ENCODE data around the gene HNRNPK. TPM values are rescaled to one million over a fixed set of nuclear protein-coding genes. Genes with fewer than 3 reads are reported as not detected.
A peak's percentile ranks its signal among the peaks of the same experiment; 100 is the strongest.

The HNRNPK gene
- total RNA-seq, 2 experiments from 2014 or later: 656 to 688 TPM

- no peak for DNase-seq
- Mint-ChIP-seq H3K4me3 (no peak overlapping the region), H3K27ac (no peak overlapping the region), H3K36me3 (ENCODE audit: low read depth) (no peaks in the 10 kb centered on the region), H3K9me3 (no peaks in the 10 kb centered on the region), H3K27me3 (no peaks in the 10 kb centered on the region), H3K4me1 (ENCODE audit: low read depth) (peaks cover 15% of the 10 kb centered on the region)
- Histone ChIP-seq H3K9me3 (ENCODE audit: control insufficient read depth in 1 of 2, insufficient read depth in 1 of 2, low read length in 2 of 2) (no peaks in the 10 kb centered on the region), H3K4me1 (ENCODE audit: insufficient read depth, low read length) (no peaks in the 10 kb centered on the region), H3K27ac (ENCODE audit: low read depth in 1 of 2, low read length in 2 of 2) (no peak overlapping the region), H3K36me3 (ENCODE audit: insufficient read depth, low read length) (no peaks in the 10 kb centered on the region), H3K27me3 (ENCODE audit: control insufficient read depth in 1 of 2, insufficient read depth in 2 of 2, low read length in 2 of 2) (no peaks in the 10 kb centered on the region), H3K4me3 (ENCODE audit: low read length) (no peak overlapping the region)
- no peak for ATAC-seq (ENCODE audit: poor library complexity)
- POLR2A ChIA-PET: no interaction called here
- TF ChIP-seq CTCF (IDR thresholded peaks at IDR 0.05): no peak
- CTCF ChIA-PET: no interaction called here
- intact Hi-C loops (cut with DNase I, micrococcal nuclease): no loop called here
These were observed 52.4 kb downstream of the HNRNPK start for GRCh38 chr9:83927591-83927990.

- DNase-seq: peak; percentile 91 to 97 (median 95)
- H3K9me3 Mint-ChIP-seq: no peaks in the 10 kb centered on the region
- peak within 1 kb of the TSS; percentile 69 for H3K4me3 ChIP-seq (ENCODE audit: low read length)
These were observed 58.9 kb downstream of the HNRNPK start, which contains the start of gene KIF27 for GRCh38 chr9:83920927-83921707. Gene KIF27, minus strand, starts transcription at chr9:83921432. Its CDS starts 5,841 bp downstream, at chr9:83915591.

More at GRCh38 chr9:83920927-83921707, 58.9 kb downstream of the HNRNPK start, which contains the start of gene KIF27:
- peaks cover 17% of the 10 kb centered on the region for H3K4me1 Mint-ChIP-seq (ENCODE audit: low read depth)
- peak; percentile 83 for ATAC-seq (ENCODE audit: poor library complexity)
- H3K36me3 Mint-ChIP-seq (ENCODE audit: low read depth): no peaks in the 10 kb centered on the region
- peak; percentile 79 for TF ChIP-seq CTCF (IDR thresholded peaks at IDR 0.05)
- Histone ChIP-seq H3K9me3 (ENCODE audit: control insufficient read depth in 1 of 2, insufficient read depth in 1 of 2, low read length in 2 of 2) (no peaks in the 10 kb centered on the region), H3K27me3 (ENCODE audit: control insufficient read depth in 1 of 2, insufficient read depth in 2 of 2, low read length in 2 of 2) (no peaks in the 10 kb centered on the region), H3K4me1 (ENCODE audit: insufficient read depth, low read length) (peaks cover 14% of the 10 kb centered on the region), H3K36me3 (ENCODE audit: insufficient read depth, low read length) (no peaks in the 10 kb centered on the region), H3K27ac (ENCODE audit: low read depth in 1 of 2, low read length in 2 of 2) (peak within 1 kb of the TSS; percentile 85 to 91)
- ChIA-PET CTCF (interaction anchor here (1.0 to 1.9 kb wide), 6 partner anchors 16 to 340 kb away, joined by 3 to 7 read pairs (median 4); partner anchors contain the start of genes HNRNPK, RMI1 and UBQLN1), POLR2A (interaction anchor here (0.7 to 3.2 kb wide), 11 partner anchors 9 to 424 kb away, joined by 3 to 51 read pairs (median 4); partner anchors contain the start of genes GKAP1, HNRNPK, IDNK and RMI1)
- H3K4me3 Mint-ChIP-seq: peak within 1 kb of the TSS; percentile 98
- intact Hi-C loops (cut with DNase I, micrococcal nuclease): loop anchor here (1.0 to 5.0 kb wide), 5 partner anchors 36 to 212 kb away; partner anchors contain the start of genes HNRNPK (in 2 of the 2), RMI1 (in 2 of the 2) and GKAP1 (in 1 of the 2)
- H3K27me3 Mint-ChIP-seq: no peaks in the 10 kb centered on the region
- peak within 1 kb of the TSS; percentile 91 for H3K27ac Mint-ChIP-seq

Measured in CD4-positive, alpha-beta T cell (primary cell).